GM12865 (cell line): ENCODE data around the gene KRTAP8-1.

Experiments used
- DNase-seq: peaks from one replicate; pipeline ENCODE4 v3.0.0; 2010; ENCODE audit warnings: low read depth
- H3K4me3 ChIP-seq: 2 replicates; pipeline ENCODE4 v1.5.1; 2011; ENCODE audit warnings: mild to moderate bottlenecking, low read depth, low read length, control low read depth
- CTCF ChIP-seq: IDR thresholded peaks from 2 replicates; pipeline ENCODE4 v1.5.1; 2011; ENCODE audit warnings: low read length, control low read depth, low read depth, inconsistent platforms; ENCODE audit not compliant: insufficient read depth; ENCODE audit errors: missing control alignments

The KRTAP8-1 gene

GRCh38 chr21:30829659-30830058 lies 16.6 kb upstream of the KRTAP8-1 start, which contains the start of gene KRTAP7-1:
Gene KRTAP7-1, minus strand, starts transcription at chr21:30829759. Its CDS starts 61 bp downstream, at chr21:30829698.
- TF ChIP-seq CTCF: no peak
- DNase-seq: no peak

GRCh38 chr21:30818837-30819610 lies 6.0 kb upstream of the KRTAP8-1 start:
- no peak for DNase-seq
- TF ChIP-seq CTCF: no peak

More at GRCh38 chr21:30829659-30830058, 16.6 kb upstream of the KRTAP8-1 start, which contains the start of gene KRTAP7-1:
- H3K4me3 ChIP-seq: no peak within 1 kb of the TSS

GRCh38 chr21:30800605-30801004 lies 12.5 kb downstream of the KRTAP8-1 start:
- no peak for TF ChIP-seq CTCF
- no peak for DNase-seq
- H3K4me3 ChIP-seq: no peak overlapping the region

More at GRCh38 chr21:30818837-30819610, 6.0 kb upstream of the KRTAP8-1 start:
- H3K4me3 ChIP-seq: no peak overlapping the region

- H3K4me3 ChIP-seq: no peak overlapping the region
- TF ChIP-seq CTCF: no peak
- no peak for DNase-seq
Measured at GRCh38 chr21:30793581-30794314, 19.3 kb downstream of the KRTAP8-1 start.

- TF ChIP-seq CTCF: no peak
- no peak for DNase-seq
Measured at GRCh38 chr21:30779249-30779648, 33.8 kb downstream of the KRTAP8-1 start.

GRCh38 chr21:30769724-30770431 lies 43.2 kb downstream of the KRTAP8-1 start:
- TF ChIP-seq CTCF: no peak
- no peak overlapping the region for H3K4me3 ChIP-seq
- no peak for DNase-seq

More at GRCh38 chr21:30779249-30779648, 33.8 kb downstream of the KRTAP8-1 start:
- no peak overlapping the region for H3K4me3 ChIP-seq
